DMS53 treated with DMSO at 0.1 percent for 48 hours (cell line): ENCODE results near the gene VPS9D1.
"Not testable (repeated sequence)": the region's sequence is repeated elsewhere in the genome, so short reads cannot be mapped to it uniquely, and the experiment has no call there.

ENCODE experiments used
- DNase-seq: peaks from one replicate; lab custom pipeline; 2025; ENCODE audit not compliant: unreplicated experiment; lab: John Stamatoyannopoulos, UW

The VPS9D1 gene

GRCh38 chr16:89709716-89710432 lies 10.8 kb downstream of the VPS9D1 start:
- DNase-seq = no peak

- DNase-seq = no peak
These were observed 11.5 kb downstream of the VPS9D1 start for GRCh38 chr16:89709166-89709565.

GRCh38 chr16:89708481-89708931 lies 12.2 kb downstream of the VPS9D1 start:
- no peak for DNase-seq

GRCh38 chr16:89707695-89708094 lies 13.0 kb downstream of the VPS9D1 start:
- DNase-seq = no peak

GRCh38 chr16:89706518-89707260 lies 14.0 kb downstream of the VPS9D1 start:
- no peak for DNase-seq

- DNase-seq = no peak
These were observed 15.7 kb downstream of the VPS9D1 start for GRCh38 chr16:89705006-89705405.

GRCh38 chr16:89704281-89704680 lies 16.4 kb downstream of the VPS9D1 start:
- no peak for DNase-seq

GRCh38 chr16:89701425-89702406 lies 19.0 kb downstream of the VPS9D1 start, which contains the start of gene SPATA2L:
Gene SPATA2L, minus strand, starts transcription at chr16:89701705. Its CDS starts 473 bp downstream, at chr16:89701232.
- DNase-seq = peak; percentile 84

- peak; percentile 26 for DNase-seq
These were observed 19.9 kb downstream of the VPS9D1 start for GRCh38 chr16:89700649-89701424.

GRCh38 chr16:89700100-89700648 lies 20.5 kb downstream of the VPS9D1 start:
- peak; percentile 96 for DNase-seq

GRCh38 chr16:89699629-89700099 lies 21.0 kb downstream of the VPS9D1 start:
- not testable (repeated sequence) for DNase-seq

- DNase-seq = not testable (repeated sequence)
These were observed 22.0 kb downstream of the VPS9D1 start for GRCh38 chr16:89698717-89699116.

- no peak for DNase-seq
These were observed 22.9 kb downstream of the VPS9D1 start for GRCh38 chr16:89697616-89698331.

- DNase-seq = no peak
These were observed 23.5 kb downstream of the VPS9D1 start for GRCh38 chr16:89697161-89697615.

GRCh38 chr16:89696670-89697128 lies 24.0 kb downstream of the VPS9D1 start:
- no peak for DNase-seq

GRCh38 chr16:89695875-89696669 lies 24.6 kb downstream of the VPS9D1 start:
- DNase-seq = no peak

GRCh38 chr16:89695086-89695874 lies 25.4 kb downstream of the VPS9D1 start:
- no peak for DNase-seq

GRCh38 chr16:89694784-89695085 lies 26.0 kb downstream of the VPS9D1 start:
- DNase-seq = not testable (repeated sequence)
